Measurements from ENCODE around the gene TNIP3. TPM values are rescaled to one million over a fixed set of nuclear protein-coding genes. Genes with fewer than 3 reads are reported as not detected.
A peak's percentile ranks its signal among the peaks of the same experiment; 100 is the strongest.
"Not testable (repeated sequence)": the region's sequence is repeated elsewhere in the genome, so short reads cannot be mapped to it uniquely, and the experiment has no call there.

Gene TNIP3
- total and polyA plus RNA-seq, 8 donors, result 0.75 to 8.8 (median 1.3) TPM

DNA sequence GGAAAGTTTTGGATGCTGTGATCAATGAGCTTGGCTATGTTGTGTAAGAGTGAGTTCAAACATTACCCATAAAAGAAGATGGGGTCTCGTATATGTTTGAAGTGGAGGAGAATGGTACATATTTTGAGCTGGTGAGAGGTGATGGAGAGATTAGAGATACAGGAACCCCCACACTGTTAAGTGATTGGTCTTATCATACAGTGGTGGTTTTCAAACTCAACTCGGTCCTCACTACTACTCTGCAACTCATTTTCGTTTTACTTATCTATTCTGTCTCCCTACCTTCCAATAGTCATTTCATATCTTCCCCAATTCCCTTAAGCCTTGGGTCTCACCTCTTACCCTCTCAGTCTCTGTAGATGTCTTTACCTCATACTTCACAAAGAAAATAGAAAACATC is 16.4 kb upstream of the TNIP3 start:
- no peak overlapping the region for H3K27ac ChIP-seq
- H3K27me3 ChIP-seq, result no peaks in the 10 kb centered on the region

GRCh38 chr4:121177246-121178137 is 13.4 kb upstream of the TNIP3 start:
- ATAC-seq (peak; percentile 51), DNase-seq (no peak)
- Histone ChIP-seq H3K9me3 (no peaks in the 10 kb centered on the region), H3K36me3 (no peaks in the 10 kb centered on the region), H3K4me1 (peaks cover 0 to 20% of the 10 kb centered on the region in 2 donors), H3K27ac (peak overlapping the region in 1 of 2 donors; percentile 55), H3K4me3 (no peak overlapping the region), H3K27me3 (no peaks in the 10 kb centered on the region)
- intact Hi-C loops (cut with DNase I), result no loop called here
- TF ChIP-seq, protein P1, sequence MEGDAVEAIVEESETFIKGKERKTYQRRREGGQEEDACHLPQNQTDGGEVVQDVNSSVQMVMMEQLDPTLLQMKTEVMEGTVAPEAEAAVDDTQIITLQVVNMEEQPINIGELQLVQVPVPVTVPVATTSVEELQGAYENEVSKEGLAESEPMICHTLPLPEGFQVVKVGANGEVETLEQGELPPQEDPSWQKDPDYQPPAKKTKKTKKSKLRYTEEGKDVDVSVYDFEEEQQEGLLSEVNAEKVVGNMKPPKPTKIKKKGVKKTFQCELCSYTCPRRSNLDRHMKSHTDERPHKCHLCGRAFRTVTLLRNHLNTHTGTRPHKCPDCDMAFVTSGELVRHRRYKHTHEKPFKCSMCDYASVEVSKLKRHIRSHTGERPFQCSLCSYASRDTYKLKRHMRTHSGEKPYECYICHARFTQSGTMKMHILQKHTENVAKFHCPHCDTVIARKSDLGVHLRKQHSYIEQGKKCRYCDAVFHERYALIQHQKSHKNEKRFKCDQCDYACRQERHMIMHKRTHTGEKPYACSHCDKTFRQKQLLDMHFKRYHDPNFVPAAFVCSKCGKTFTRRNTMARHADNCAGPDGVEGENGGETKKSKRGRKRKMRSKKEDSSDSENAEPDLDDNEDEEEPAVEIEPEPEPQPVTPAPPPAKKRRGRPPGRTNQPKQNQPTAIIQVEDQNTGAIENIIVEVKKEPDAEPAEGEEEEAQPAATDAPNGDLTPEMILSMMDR (IDR thresholded peaks at IDR 0.05), result no peak

More for the DNA sequence above, 16.4 kb upstream of the TNIP3 start:
- intact Hi-C loops (cut with DNase I), result no loop called here
- no peaks in the 10 kb centered on the region for H3K9me3 ChIP-seq
- no peaks in the 10 kb centered on the region for H3K36me3 ChIP-seq
- H3K4me3 ChIP-seq, result no peak overlapping the region
- TF ChIP-seq, protein P1 (IDR thresholded peaks at IDR 0.05), result no peak
- DNase-seq (no peak), ATAC-seq (no peak)
- peaks cover 0 to 29% of the 10 kb centered on the region in 2 donors for H3K4me1 ChIP-seq

DNA sequence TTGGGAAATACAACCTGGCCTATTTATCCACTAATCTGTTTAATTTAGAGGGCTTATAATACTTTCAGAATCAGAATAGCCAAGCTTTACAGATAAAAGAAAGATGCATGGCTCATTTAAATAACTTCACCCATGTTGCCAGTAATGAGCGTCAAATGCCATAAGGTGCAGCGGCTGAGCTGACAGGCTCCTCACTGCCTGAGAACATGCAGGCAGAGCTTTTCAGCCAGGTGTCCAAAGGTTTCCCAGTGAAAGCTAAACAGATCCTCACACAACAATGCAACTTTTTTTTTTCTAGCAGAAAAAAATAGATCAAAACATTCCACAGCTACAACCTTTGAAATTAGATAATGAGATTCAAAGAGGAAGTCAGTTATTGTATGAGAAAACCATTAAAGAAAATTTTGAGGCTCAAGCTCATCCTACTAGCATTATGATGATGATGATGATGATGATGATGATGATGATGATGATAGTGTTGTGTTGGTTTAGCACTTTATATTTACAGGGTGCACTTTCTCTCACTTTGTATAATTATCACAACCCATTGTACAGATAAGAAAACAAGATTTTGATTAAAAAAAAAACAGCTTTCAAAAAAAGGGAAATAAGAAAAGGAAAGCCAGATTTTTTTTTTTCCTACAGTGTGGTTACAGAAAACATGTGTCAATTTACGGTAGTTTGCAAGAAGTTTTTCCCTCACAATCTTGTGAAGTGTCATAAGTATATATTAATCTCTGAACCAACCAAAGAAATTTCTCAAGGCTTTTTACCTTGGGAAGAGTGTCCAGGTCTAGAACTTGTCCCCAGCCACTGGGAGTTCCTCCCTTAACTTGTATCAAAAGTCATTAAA is 12.2 kb upstream of the TNIP3 start:
- no peaks in the 10 kb centered on the region for H3K27me3 ChIP-seq
- ATAC-seq (no peak), DNase-seq (no peak)
- intact Hi-C loops (cut with DNase I), result no loop called here
- H3K36me3 ChIP-seq, result no peaks in the 10 kb centered on the region
- peaks cover 0 to 8% of the 10 kb centered on the region in 2 donors for H3K4me1 ChIP-seq
- TF ChIP-seq, protein P1 (IDR thresholded peaks at IDR 0.05), result no peak
- H3K4me3 ChIP-seq, result no peak overlapping the region
- no peaks in the 10 kb centered on the region for H3K9me3 ChIP-seq
- peak overlapping the region in 1 of 2 donors; percentile 55 for H3K27ac ChIP-seq

- ATAC-seq; H3K27ac ChIP-seq; H3K4me3 ChIP-seq; intact Hi-C loops (cut with DNase I); DNase-seq; H3K9me3 ChIP-seq; H3K27me3 ChIP-seq; H3K36me3 ChIP-seq; H3K4me1 ChIP-seq: not testable (repeated sequence)
Observed at GRCh38 chr4:121171477-121171876, 7.4 kb upstream of the TNIP3 start.

DNA sequence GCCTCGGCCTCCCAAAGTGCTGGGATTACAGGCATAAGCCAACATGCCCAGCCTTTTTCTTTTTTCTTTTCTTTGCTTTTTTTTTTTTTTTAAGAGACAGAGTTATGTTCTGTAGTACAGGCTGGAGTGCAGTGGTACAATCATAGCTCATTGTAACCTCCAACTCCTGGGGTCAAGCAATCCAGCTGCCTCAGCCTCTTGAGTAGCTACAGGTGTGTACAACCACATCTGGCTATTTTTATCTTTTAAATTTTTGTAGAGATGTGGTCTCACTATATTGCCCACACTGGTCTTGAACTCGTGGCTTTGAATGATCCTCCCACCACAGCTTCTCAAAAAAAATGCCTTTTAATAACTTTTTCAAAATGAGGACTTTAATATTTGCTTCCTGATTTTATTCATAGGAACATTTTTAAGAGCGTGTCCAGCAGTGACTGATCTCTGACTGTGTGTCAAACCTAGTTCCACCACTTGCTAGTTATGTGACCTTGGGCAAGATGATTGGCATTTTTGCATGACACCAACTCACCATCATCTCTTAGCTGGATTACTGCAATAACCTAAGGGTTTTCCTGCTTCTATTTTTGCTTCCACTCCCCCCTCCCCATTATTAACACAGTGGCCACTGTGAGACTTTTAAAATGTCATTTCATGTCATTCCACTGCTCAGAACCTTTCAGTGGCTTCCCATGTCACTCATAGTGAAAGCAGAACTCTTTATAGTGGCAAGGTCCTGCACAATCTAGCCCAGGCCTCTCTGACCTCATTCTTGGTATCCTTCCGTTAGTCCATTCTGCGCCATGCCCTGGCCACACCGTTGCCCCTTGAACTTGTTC is 4.5 kb upstream of the TNIP3 start:
- intact Hi-C loops (cut with DNase I), result no loop called here
- ATAC-seq (peak; percentile 71), DNase-seq (no peak)
- H3K4me1 ChIP-seq, result peaks cover 0 to 18% of the 10 kb centered on the region in 2 donors
- H3K4me3 ChIP-seq, result no peak overlapping the region
- no peaks in the 10 kb centered on the region for H3K36me3 ChIP-seq
- H3K27ac ChIP-seq, result no peak overlapping the region
- TF ChIP-seq, protein P1 (IDR thresholded peaks at IDR 0.05), result no peak
- no peaks in the 10 kb centered on the region for H3K9me3 ChIP-seq
- H3K27me3 ChIP-seq, result no peaks in the 10 kb centered on the region

All from left lung (tissue), 10 donors.